GM19397 (cell line): ENCODE results near the gene TAF10.

Experiments used
- ATAC-seq: cut with Tn5 transposase; IDR thresholded peaks from one replicate; pipeline ENCODE4 v1.9.1; 2021; ENCODE audit warnings: mild to moderate bottlenecking, moderate library complexity; ENCODE audit not compliant: unreplicated experiment

Gene TAF10

DNA sequence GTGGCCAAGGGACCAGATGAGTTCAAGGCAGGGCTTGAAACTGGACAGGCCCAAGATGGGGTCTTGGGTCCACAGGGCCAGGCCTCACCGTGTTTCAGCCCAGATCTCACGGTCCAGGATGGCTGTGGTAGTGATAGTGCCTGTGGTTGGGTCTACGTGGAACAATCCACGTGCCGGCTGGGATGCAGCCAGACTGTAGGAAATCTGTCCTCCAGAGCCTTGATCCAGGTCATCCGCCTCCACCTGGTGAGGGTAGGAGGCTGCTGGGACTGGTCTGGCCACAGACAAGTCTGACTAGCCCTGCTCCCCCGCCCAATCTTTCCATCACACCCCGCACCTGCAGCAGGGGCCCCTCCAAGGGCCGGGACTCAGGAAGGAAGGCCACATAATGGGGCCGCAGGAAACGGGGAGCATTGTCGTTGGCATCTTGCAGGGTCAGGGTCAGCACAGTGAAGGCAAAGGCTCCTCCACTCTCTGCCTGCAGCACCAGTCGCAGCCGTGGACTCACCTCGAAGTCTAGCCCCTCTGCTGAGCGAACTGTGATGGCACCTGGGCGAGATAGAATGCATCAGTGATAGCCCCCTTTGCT lies 13.9 kb upstream of the TAF10 start:
- no peak for ATAC-seq

DNA sequence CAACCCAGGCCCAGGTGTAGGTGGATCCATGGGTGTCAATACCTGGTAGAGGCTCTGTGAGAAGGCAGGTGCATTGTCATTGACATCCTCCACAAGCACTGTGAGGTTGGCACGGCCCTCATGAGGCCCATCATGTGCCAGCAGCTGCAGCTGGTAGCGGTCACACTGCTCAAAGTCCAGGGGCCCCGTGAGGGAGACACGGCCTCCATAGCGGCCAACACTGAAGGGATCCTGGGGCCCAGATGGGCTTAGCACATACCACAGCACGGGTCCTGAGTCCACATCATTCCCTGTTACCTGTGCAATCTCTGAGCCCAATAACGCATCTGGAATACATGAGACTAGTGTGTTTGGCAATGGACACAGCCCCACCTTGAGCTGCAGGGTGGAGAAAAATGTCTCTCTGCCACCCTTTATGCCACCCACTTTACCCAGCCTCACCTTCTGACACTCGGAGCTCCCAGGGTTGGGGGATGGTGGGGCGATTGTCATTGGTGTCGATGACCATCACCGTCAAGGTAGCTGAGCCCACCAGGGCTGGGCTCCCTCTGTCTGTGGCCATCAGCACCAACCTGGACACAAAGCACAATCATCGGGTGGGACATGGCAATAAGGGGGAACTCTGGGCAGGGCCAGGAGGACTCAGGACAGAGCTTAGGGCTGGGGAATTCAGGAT lies 13.3 kb upstream of the TAF10 start:
- ATAC-seq, result no peak

GRCh38 chr11:6623391-6624363 lies 11.7 kb upstream of the TAF10 start:
- ATAC-seq, result no peak

DNA sequence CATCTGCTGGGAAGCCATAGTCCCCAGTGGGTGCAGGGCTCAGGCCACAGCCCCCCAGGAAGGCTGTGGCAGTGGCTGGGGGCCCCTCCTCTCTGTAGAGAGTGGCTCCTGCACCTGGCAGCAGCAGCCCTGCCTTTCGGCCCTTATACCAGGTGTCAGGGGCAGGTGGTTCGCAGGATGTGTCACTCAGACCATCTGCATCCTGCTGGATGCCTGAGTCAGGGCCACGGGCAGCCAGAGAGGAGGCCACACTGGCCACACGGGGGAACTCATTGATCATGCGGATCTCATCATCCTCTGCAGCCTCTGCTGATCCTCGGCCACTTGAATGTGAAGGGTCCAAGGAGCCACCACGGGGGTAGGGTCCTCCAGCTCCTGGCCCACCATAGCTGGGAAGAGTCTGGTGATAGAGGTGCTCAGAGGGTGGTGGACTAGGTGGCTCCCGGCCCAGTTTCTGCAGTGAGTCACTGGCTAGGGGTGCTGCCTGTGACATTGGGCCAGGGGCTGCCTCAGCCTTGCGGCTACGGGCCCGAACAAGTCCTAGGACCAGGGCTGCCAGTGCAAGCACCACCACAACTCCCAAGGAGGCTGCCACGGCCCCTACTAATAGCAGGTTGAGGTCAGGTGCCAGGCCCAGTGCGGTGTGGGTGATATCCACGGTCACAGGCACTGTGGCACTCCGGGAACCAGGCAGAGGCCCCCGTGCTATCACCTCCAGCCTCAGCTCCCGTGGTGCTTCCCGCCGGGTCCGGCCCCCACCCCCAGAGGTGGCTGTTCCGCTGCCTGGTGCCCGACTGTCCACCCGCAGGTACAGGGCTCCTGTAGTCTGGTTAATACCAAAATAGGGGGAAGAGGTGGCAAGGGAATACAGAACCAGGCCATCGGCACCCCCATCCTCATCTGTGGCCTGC lies 10.5 kb upstream of the TAF10 start:
- ATAC-seq, result no peak

GRCh38 chr11:6621711-6622211 lies 9.7 kb upstream of the TAF10 start:
- no peak for ATAC-seq

DNA sequence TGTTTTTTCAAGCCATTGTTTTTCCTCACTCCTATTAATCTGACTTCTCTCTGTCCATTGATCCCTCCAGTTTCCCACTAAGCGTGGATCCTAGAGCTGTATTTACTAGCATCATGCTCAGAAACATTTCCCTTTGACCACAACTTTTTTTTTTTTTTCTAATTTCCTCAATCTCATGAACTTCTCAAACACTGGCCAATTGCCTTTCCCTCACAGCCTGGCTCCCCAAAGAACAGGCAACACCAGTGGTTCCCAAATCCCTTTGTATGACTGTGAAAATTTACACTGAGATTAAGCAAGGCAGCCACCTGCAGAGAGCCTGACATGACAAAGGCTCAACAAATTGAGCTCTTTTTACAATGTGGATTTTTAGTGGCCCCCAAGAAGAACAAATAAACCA lies 8.6 kb upstream of the TAF10 start:
- ATAC-seq, result no peak

DNA sequence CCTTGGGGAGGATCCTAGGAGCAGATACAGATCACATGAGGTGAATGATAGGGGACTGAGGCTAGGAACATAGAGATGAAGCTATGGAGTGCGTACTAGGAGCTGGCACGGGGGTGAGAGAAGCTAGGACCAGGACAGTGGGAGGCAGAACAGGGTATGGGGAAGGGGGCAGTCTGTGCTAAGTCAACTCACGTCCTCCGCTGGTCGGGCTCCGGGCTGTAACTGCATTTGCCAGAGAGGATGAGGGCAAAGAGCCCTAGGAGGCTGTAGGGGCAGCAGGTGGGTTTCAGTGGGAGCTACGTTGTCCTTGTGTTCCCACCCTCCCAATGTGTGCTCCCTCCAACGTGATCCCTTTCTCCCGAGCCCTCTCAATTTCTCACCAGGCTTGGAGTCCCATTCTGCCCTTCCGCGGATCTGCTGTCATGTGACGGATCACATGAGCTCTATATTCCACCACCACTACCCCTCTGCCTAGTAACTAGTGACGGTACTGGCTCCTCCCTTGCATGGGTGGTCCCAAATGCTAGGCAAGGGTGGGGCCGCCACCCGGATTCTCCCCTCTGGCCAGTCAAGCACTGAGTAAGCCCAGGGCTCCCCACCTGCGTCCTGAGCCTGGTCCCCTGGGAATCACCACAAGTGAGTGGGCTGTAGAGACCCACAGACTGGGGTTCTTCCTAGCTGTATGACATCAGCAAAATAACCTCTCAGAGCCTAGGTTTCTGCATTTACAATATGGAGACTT lies 7.2 kb upstream of the TAF10 start, which contains the start of gene TPP1:
TPP1 (minus strand) TSS at position 419 of the 742 bp plus-strand sequence; CDS start at position 397, 22 bp downstream.
- peak; percentile 99 for ATAC-seq

DNA sequence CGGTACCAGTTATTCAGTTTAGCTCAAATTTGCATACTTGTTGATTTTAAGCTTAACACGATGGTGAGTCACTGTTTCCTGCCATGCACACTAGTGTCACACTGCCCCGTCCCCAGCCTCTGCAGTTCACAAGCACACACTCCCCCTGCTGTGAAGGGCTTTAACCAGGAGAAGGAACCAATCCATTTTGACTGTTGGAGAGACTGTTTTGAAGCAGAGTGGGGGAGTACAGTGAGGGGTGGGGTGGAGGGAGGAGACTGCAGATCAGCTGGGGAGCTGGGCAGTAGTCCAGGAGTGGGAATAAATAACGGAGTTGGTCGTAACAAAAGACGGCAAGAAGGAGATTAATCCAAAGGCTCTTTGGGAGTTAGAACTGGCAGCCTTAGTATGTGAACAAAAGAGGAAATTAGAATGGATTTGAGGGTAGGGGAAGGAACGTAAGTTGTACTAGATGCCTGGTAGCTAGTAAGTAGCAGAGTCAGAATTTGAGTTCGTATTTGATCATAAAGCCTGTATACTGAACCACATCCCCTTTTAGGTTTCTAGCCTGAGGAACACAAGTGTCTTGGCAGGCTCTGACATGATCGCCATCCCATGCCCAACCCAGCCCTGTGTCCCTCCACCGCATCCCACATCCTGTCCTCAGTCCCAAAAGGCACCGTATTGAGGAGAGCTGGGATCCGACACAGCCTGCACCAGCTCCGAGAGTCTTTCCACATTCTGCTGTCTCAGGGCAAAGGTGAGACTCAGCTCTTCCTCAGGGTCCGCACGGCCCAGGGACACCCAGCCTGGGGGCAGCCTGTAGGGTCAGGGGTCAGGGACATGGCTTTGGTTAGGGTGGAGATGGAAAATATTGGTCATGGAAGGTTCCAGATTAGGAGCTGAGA lies 6.3 kb upstream of the TAF10 start:
- no peak for ATAC-seq

- ATAC-seq, result no peak
Observed at GRCh38 chr11:6617315-6617781, 5.3 kb upstream of the TAF10 start.

GRCh38 chr11:6616596-6617250 lies 4.7 kb upstream of the TAF10 start:
- ATAC-seq, result no peak

DNA sequence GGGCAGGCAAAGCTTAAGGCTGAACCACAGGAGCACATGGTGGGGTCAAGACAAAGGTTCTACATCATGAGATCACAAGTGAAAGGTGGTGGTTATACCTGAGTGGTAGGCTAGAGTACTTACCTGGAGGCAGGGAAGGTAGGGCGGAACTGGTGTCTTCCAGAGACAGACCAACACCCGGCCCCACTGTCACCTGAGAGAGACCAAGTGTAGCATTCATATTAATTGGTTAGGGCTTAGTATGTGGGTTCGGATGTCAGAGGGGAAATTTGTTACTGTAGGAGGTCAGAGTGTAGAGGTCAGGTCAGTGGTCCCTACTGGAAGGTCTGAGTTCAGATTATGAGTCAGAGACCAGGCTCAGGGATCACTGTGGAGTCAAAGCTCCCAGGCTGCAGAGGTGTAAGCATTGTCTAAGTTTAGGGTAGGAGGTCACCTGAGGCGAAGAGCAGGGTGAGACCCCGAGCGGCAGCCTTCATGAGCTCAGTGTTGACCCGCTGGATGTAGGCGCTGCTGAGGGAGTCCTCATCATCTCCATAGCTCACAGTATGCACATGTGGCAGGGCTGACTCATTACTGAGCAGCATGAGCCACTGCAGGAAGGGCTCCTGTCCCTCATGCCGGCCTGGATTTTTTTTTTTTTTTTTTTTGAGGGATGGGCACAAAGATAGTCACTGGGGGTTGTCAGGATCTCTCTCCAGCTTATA lies 4.0 kb upstream of the TAF10 start:
- ATAC-seq, result no peak

DNA sequence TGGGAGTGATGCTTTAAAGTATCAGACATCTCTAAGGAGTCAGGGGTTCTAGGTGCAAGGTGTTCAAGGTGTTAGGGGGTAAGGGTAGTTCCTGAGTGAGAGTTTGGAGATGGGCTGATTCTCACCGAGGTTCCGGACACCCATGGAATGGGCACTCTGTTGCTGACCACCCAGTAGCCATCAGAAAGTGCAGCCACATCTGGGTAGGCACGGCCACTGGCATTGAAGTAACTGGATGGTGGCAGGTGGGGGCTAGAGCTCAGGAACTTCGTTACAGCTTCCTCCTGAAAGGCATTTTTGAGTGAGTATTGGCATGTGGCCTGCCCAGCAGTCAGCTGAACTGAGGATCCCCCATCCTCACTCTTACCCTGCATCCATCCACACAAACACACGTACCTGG lies 3.0 kb upstream of the TAF10 start:
- ATAC-seq, result no peak

DNA sequence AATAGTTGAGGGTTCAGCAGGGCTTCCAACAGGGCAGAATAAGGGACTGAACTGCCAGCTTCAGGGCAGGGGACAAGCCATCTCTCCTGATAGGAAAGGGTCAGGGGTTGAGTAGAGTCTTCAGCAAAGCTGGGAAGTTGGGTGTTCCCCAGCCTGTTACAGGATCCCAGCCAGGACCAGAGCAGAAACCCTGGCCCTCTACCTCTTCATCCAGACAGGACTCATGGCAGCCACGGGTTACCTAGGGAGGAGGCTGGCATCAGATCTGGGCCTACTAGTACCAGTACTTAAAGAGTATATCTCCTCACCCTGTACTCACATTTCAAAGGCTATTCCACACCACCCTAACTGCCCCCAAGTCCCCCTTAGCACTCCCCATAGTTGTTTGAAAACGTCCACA lies 2.4 kb upstream of the TAF10 start:
- ATAC-seq, result no peak

GRCh38 chr11:6613496-6613895 lies 1.5 kb upstream of the TAF10 start:
- no peak for ATAC-seq

DNA sequence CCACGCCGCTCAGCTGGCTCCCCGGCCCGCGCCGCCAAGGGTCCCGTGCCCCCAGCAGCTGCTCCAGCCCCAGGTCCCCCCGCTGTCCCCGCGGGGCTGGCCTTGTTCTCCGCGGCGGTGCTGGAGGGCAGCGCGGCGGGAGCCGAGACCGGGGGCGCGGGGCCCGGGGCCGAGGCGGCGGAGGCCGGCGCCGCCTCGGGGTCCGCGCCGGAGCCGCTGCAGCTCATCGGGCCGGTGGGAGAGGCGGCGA lies 128 bp downstream of the TAF10 start:
- peak; percentile 22 for ATAC-seq

DNA sequence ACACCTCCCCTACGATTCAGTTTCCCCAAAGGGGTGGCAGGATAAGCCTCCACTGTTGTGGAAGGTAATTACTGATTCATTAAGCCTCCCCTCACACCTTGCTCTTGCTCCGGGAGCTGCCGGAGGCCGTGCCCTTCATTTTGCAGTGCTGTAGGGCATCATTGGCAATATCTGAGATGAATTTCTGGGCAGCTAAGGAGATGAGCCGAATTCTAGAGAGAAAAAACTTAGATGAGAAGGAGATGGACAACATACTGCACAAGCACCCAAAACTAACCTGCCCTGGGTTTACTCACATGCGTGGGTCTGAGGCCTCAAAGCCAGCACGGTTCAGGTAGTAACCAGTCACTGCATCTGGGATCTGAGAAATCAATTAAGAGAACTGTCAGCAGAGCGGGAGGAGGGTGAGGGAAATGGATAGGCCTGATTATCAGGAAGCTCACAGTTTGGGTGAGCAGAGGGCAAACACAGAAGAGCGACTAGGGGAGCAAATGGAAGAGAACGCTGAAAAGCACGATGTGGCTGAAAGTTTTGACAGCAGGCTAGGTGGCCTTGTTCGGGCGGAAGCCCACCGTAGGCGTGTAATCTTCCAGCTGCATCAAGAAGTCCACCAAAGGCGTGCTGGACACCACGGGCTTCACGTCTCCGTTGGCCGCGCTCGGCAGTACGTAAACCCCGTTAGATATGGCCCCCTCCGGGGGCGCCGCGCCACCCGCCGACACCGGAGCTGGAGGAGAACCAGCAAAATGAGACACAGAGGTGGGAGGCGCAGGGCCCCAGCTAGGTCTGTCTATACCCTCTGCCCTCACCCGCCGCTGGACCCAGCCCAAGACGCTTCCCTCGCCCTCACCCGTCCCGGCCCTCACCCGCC lies 689 bp downstream of the TAF10 start:
- ATAC-seq, result no peak

- no peak for ATAC-seq
Observed at GRCh38 chr11:6610591-6610990, 1.4 kb downstream of the TAF10 start.
